ENCODE measurements around the gene IP6K3. TPM values are rescaled to one million over a fixed set of nuclear protein-coding genes. Genes with fewer than 3 reads are reported as not detected.

Gene IP6K3
- polyA plus RNA-seq, 1 donor (not counting 4 experiments of a cell fraction or from before 2014, with no cell fraction given) = not detected

DNA sequence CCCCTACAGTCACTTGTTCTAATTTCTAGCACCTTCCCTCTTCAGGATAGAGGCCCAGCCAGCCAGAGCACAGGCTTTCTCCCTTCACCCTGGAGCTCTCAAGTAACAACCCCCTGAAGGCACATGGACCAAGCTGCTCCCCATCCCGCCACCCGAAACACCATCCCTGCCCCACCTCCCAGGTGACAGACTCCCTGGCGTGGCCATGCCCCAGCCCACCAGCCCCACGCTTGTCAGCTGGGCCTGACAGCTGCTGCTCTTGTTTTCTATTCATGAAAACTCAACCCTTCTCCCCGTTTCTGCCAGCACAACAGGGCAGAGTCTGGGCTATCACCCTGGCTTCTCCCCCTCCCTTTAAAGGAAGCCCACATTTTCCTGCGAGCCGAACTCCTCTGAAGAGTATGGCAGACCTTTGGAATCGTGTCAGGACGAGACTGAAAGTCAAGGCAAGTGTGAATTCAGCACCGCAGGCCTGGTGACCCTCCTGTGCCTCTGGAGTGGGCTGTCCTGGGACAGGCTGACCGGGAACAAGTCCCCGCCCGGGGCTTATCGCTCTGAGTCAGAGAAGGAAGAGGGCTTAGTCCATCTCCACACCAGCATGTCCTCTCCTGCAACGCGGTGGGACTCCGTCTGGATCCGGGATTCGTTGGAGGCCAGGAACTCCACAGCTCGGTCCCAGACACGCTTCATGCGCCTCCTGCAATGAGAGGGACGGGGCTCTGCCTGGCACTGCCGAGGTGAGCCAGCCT is 25.6 kb upstream of the IP6K3 start:
- Histone ChIP-seq H3K4me2 (ENCODE audit: control insufficient read depth, extremely low read depth, insufficient read depth, low read depth, low read length) (peak overlapping the region; percentile 43), H4K20me1 (ENCODE audit: control insufficient read depth, extremely low read depth, insufficient read depth, low read length) (peaks cover 4% of the 10 kb centered on the region), H3K4me1 (ENCODE audit: control insufficient read depth, extremely low read depth, insufficient read depth, low read length) (peaks cover 30% of the 10 kb centered on the region), H3K36me3 (ENCODE audit: control insufficient read depth in 2 of 2, extremely low read depth in 1 of 2, insufficient read depth in 2 of 2, low read length in 2 of 2) (peaks cover 27 to 37% of the 10 kb centered on the region in 2 experiments), H3K9ac (ENCODE audit: control insufficient read depth, extremely low read depth, insufficient read depth, low read length) (no peak overlapping the region), H3K79me2 (ENCODE audit: control insufficient read depth, insufficient read depth, low read length) (no peaks in the 10 kb centered on the region), H3K9me3 (ENCODE audit: control insufficient read depth, low read depth, low read length) (no peaks in the 10 kb centered on the region), H2AFZ (ENCODE audit: control insufficient read depth, low read length) (no peak overlapping the region), H3K4me3 (ENCODE audit: control insufficient read depth in 2 of 3, extremely low read depth in 1 of 3, insufficient read depth in 2 of 3, low read depth in 1 of 3, low read length in 3 of 3) (no peak overlapping the region), H3K27me3 (ENCODE audit: control insufficient read depth, extremely low read depth, insufficient read depth, low read length) (peaks cover 8% of the 10 kb centered on the region), H3K9me1 (ENCODE audit: control insufficient read depth, extremely low read depth, insufficient read depth, low read length) (peaks cover 5% of the 10 kb centered on the region), H3K27ac (ENCODE audit: control insufficient read depth, insufficient read depth, low read length) (no peak overlapping the region)
- TF ChIP-seq, protein P1, sequence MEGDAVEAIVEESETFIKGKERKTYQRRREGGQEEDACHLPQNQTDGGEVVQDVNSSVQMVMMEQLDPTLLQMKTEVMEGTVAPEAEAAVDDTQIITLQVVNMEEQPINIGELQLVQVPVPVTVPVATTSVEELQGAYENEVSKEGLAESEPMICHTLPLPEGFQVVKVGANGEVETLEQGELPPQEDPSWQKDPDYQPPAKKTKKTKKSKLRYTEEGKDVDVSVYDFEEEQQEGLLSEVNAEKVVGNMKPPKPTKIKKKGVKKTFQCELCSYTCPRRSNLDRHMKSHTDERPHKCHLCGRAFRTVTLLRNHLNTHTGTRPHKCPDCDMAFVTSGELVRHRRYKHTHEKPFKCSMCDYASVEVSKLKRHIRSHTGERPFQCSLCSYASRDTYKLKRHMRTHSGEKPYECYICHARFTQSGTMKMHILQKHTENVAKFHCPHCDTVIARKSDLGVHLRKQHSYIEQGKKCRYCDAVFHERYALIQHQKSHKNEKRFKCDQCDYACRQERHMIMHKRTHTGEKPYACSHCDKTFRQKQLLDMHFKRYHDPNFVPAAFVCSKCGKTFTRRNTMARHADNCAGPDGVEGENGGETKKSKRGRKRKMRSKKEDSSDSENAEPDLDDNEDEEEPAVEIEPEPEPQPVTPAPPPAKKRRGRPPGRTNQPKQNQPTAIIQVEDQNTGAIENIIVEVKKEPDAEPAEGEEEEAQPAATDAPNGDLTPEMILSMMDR (optimal IDR thresholded peaks at IDR 0.05 in 1 of 3, IDR thresholded peaks at IDR 0.05 in 1 of 3, conservative IDR thresholded peaks at IDR 0.05 in 1 of 3; ENCODE audit: extremely low read depth in 1 of 3, insufficient read depth in 2 of 3, low read length in 3 of 3) = no peak
- no peak for TF ChIP-seq EZH2 (IDR thresholded peaks at IDR 0.05; ENCODE audit: low read length)
- dilution Hi-C loops (cut with MboI; ENCODE audit: extremely low pct_ligation_motif_present, low sequenced_read_pairs) = no loop called here
- no peak for FAIRE-seq
- DNase-seq (ENCODE audit: low read depth, low spot score) = no peak

DNA sequence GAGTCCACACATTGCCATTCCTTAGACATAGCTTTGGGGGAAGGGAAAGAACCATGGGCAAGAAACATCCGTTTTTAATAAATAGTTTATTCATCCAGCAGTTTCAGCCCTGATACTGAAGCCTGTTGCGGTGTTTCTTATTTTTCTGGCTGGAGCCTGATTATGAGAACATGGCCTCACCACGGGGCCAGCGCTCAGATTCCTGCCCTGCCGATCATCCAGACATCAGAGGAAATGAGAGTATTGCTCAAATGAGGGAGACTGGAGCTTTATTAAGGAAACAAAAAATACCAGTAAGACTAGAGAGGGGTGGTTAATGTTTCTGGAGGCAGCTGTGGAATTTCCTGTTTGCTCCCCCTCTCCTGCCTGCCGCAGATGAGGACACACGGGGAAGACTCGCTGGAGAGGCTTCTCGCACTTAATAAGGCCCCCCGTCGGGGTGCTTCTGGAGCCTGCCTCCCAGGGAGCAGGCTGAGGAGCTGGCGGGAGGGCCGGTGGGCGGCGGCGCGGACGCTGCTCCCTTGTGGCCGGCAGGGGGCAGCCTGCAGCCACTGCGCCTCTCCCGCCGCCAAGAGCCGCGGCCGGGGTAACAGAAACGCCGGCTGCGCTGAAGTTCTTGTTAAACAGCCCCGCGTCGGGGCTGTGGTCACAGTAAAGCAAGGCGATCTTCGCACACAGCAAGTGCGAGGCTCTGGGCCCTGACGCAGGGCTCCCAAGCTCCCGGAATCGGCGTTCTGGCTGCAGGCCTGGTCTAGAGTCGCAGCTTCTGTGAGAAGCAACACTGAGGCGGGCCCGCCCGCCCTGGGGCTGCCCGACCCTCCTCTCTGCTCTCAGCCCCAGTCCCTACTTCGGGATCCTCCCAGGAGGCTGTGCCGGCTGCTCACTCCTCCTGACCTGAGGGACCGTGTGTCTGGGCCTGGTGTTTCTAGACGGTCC is 24.7 kb upstream of the IP6K3 start:
- no peak overlapping the region for H3K4me3 ChIP-seq (ENCODE audit: control insufficient read depth in 2 of 3, extremely low read depth in 1 of 3, insufficient read depth in 2 of 3, low read depth in 1 of 3, low read length in 3 of 3)
- H3K4me1 ChIP-seq (ENCODE audit: control insufficient read depth, extremely low read depth, insufficient read depth, low read length) = peaks cover 30% of the 10 kb centered on the region
- no peak for FAIRE-seq

More for the DNA sequence above, 24.7 kb upstream of the IP6K3 start:
- TF ChIP-seq, protein P1 (optimal IDR thresholded peaks at IDR 0.05 in 1 of 3, IDR thresholded peaks at IDR 0.05 in 1 of 3, conservative IDR thresholded peaks at IDR 0.05 in 1 of 3; ENCODE audit: extremely low read depth in 1 of 3, insufficient read depth in 2 of 3, low read length in 3 of 3) = peak in 2 of 3 experiments; percentile 48 to 89
- no peak for TF ChIP-seq EZH2 (IDR thresholded peaks at IDR 0.05; ENCODE audit: low read length)
- Histone ChIP-seq H3K27ac (ENCODE audit: control insufficient read depth, insufficient read depth, low read length) (no peak overlapping the region), H3K4me2 (ENCODE audit: control insufficient read depth, extremely low read depth, insufficient read depth, low read depth, low read length) (peak overlapping the region; percentile 22), H3K79me2 (ENCODE audit: control insufficient read depth, insufficient read depth, low read length) (no peaks in the 10 kb centered on the region), H2AFZ (ENCODE audit: control insufficient read depth, low read length) (no peak overlapping the region), H3K36me3 (ENCODE audit: control insufficient read depth in 2 of 2, extremely low read depth in 1 of 2, insufficient read depth in 2 of 2, low read length in 2 of 2) (peaks cover 19 to 31% of the 10 kb centered on the region in 2 experiments), H3K9me1 (ENCODE audit: control insufficient read depth, extremely low read depth, insufficient read depth, low read length) (peaks cover 5% of the 10 kb centered on the region), H3K27me3 (ENCODE audit: control insufficient read depth, extremely low read depth, insufficient read depth, low read length) (peaks cover 10% of the 10 kb centered on the region), H3K9ac (ENCODE audit: control insufficient read depth, extremely low read depth, insufficient read depth, low read length) (peak overlapping the region; percentile 22), H3K9me3 (ENCODE audit: control insufficient read depth, low read depth, low read length) (no peaks in the 10 kb centered on the region), H4K20me1 (ENCODE audit: control insufficient read depth, extremely low read depth, insufficient read depth, low read length) (peaks cover 4% of the 10 kb centered on the region)
- no peak for DNase-seq (ENCODE audit: low read depth, low spot score)
- dilution Hi-C loops (cut with MboI; ENCODE audit: extremely low pct_ligation_motif_present, low sequenced_read_pairs) = no loop called here

Data from keratinocyte (primary cell).